ENCODE results near the gene LRTM2. TPM values are rescaled to one million over a fixed set of nuclear protein-coding genes. Genes with fewer than 3 reads are reported as not detected.

Gene LRTM2
- polyA plus RNA-seq, 1 donor (not counting 4 experiments of a cell fraction or from before 2014, with no cell fraction given) = not detected

DNA sequence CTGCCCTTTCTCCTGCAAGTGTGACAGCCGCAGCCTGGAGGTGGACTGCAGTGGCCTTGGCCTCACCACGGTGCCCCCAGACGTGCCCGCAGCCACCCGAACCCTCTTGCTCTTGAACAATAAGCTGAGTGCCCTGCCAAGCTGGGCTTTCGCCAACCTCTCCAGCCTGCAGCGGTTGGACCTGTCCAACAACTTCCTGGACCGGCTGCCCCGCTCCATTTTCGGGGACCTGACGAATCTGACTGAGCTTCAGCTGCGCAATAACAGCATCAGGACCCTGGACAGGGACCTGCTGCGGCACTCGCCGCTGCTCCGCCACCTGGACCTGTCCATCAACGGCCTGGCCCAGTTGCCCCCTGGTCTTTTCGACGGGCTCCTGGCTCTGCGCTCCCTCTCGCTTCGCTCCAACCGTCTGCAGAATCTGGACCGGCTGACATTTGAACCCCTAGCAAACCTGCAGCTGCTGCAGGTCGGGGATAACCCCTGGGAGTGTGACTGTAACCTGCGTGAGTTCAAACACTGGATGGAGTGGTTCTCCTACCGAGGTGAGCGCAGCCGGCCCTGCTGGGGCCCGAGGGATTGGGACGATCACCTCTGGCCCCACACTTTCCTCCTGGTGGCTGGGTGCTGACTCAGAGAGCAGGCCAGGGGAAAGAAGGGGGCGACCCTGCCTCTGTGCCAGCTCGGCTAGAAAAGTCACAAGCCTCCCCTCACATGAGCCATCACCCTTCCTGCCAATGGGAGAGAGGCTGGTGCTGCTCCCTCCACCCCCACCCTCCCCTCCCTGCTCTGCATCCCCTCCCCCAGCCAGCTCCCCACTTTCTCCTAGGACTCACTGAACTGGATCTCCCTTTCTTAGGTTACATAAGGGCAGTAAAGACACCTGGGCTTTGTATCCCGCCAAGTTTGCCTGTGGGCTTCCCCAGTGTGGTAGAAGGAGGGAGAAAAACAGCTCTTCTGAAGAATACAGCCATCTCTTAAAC is 10.9 kb downstream of the LRTM2 start:
- H3K27me3 ChIP-seq (ENCODE audit: control insufficient read depth, extremely low read depth, insufficient read depth, low read length) = peaks cover 28% of the 10 kb centered on the region

GRCh38 chr12:1832801-1833595 is 12.6 kb downstream of the LRTM2 start:
- H3K4me3 ChIP-seq (ENCODE audit: control insufficient read depth in 2 of 3, extremely low read depth in 1 of 3, insufficient read depth in 2 of 3, low read depth in 1 of 3, low read length in 3 of 3) = no peak overlapping the region
- no peak for FAIRE-seq
- dilution Hi-C loops (cut with MboI; ENCODE audit: extremely low pct_ligation_motif_present, low sequenced_read_pairs) = no loop called here
- no peak for DNase-seq (ENCODE audit: low read depth, low spot score)
- H3K79me2 ChIP-seq (ENCODE audit: control insufficient read depth, insufficient read depth, low read length) = no peaks in the 10 kb centered on the region
- H3K27ac ChIP-seq (ENCODE audit: control insufficient read depth, insufficient read depth, low read length) = no peak overlapping the region
- peaks cover 26% of the 10 kb centered on the region for H3K27me3 ChIP-seq (ENCODE audit: control insufficient read depth, extremely low read depth, insufficient read depth, low read length)
- no peaks in the 10 kb centered on the region for H3K4me1 ChIP-seq (ENCODE audit: control insufficient read depth, extremely low read depth, insufficient read depth, low read length)
- TF ChIP-seq CTCF (optimal IDR thresholded peaks at IDR 0.05 in 1 of 3, IDR thresholded peaks at IDR 0.05 in 1 of 3, conservative IDR thresholded peaks at IDR 0.05 in 1 of 3; ENCODE audit: extremely low read depth in 1 of 3, insufficient read depth in 2 of 3, low read length in 3 of 3) (no peak), EZH2 (IDR thresholded peaks at IDR 0.05; ENCODE audit: low read length) (no peak)
- H3K9ac ChIP-seq (ENCODE audit: control insufficient read depth, extremely low read depth, insufficient read depth, low read length) = no peak overlapping the region
- no peaks in the 10 kb centered on the region for H3K9me1 ChIP-seq (ENCODE audit: control insufficient read depth, extremely low read depth, insufficient read depth, low read length)
- H3K36me3 ChIP-seq (ENCODE audit: control insufficient read depth in 2 of 2, extremely low read depth in 1 of 2, insufficient read depth in 2 of 2, low read length in 2 of 2) = no peaks in the 10 kb centered on the region
- H3K4me2 ChIP-seq (ENCODE audit: control insufficient read depth, extremely low read depth, insufficient read depth, low read depth, low read length) = no peak overlapping the region
- H3K9me3 ChIP-seq (ENCODE audit: control insufficient read depth, low read depth, low read length) = no peaks in the 10 kb centered on the region
- H2AFZ ChIP-seq (ENCODE audit: control insufficient read depth, low read length) = no peak overlapping the region
- H4K20me1 ChIP-seq (ENCODE audit: control insufficient read depth, extremely low read depth, insufficient read depth, low read length) = no peaks in the 10 kb centered on the region

More for the DNA sequence above, 10.9 kb downstream of the LRTM2 start:
- Histone ChIP-seq H3K36me3 (ENCODE audit: control insufficient read depth in 2 of 2, extremely low read depth in 1 of 2, insufficient read depth in 2 of 2, low read length in 2 of 2) (no peaks in the 10 kb centered on the region), H3K79me2 (ENCODE audit: control insufficient read depth, insufficient read depth, low read length) (no peaks in the 10 kb centered on the region), H2AFZ (ENCODE audit: control insufficient read depth, low read length) (no peak overlapping the region), H3K27ac (ENCODE audit: control insufficient read depth, insufficient read depth, low read length) (no peak overlapping the region), H4K20me1 (ENCODE audit: control insufficient read depth, extremely low read depth, insufficient read depth, low read length) (no peaks in the 10 kb centered on the region), H3K4me1 (ENCODE audit: control insufficient read depth, extremely low read depth, insufficient read depth, low read length) (no peaks in the 10 kb centered on the region), H3K9me1 (ENCODE audit: control insufficient read depth, extremely low read depth, insufficient read depth, low read length) (no peaks in the 10 kb centered on the region), H3K9me3 (ENCODE audit: control insufficient read depth, low read depth, low read length) (no peaks in the 10 kb centered on the region), H3K4me2 (ENCODE audit: control insufficient read depth, extremely low read depth, insufficient read depth, low read depth, low read length) (no peak overlapping the region), H3K4me3 (ENCODE audit: control insufficient read depth in 2 of 3, extremely low read depth in 1 of 3, insufficient read depth in 2 of 3, low read depth in 1 of 3, low read length in 3 of 3) (no peak overlapping the region), H3K9ac (ENCODE audit: control insufficient read depth, extremely low read depth, insufficient read depth, low read length) (no peak overlapping the region)
- TF ChIP-seq EZH2 (IDR thresholded peaks at IDR 0.05; ENCODE audit: low read length) (no peak), CTCF (optimal IDR thresholded peaks at IDR 0.05 in 1 of 3, IDR thresholded peaks at IDR 0.05 in 1 of 3, conservative IDR thresholded peaks at IDR 0.05 in 1 of 3; ENCODE audit: extremely low read depth in 1 of 3, insufficient read depth in 2 of 3, low read length in 3 of 3) (no peak)
- DNase-seq (ENCODE audit: low read depth, low spot score) (peak; percentile 11), FAIRE-seq (no peak)
- dilution Hi-C loops (cut with MboI; ENCODE audit: extremely low pct_ligation_motif_present, low sequenced_read_pairs) = no loop called here
